ENCODE data around the gene PPP2R3C. TPM values are rescaled to one million over a fixed set of nuclear protein-coding genes. Genes with fewer than 3 reads are reported as not detected.

PPP2R3C gene
- total RNA-seq, 1 experiment from 2014 or later = 36.6 TPM

Other genes starting within 250 kb of the PPP2R3C start
- gene BAZ1A, start 246.6 kb downstream of the PPP2R3C start, total RNA-seq (2014; rRNA removed; shearing (Covaris generic)) = 9.1 and 13.7 TPM in 2 replicates
- 90.5 and 101 TPM in 2 replicates for gene SRP54, start 139.0 kb downstream of the PPP2R3C start, total RNA-seq (2014; rRNA removed; shearing (Covaris generic))
- 42.2 and 55.9 TPM in 2 replicates for gene FAM177A1, start 75.7 kb downstream of the PPP2R3C start, total RNA-seq (2014; rRNA removed; shearing (Covaris generic))
- 56.7 and 71.5 TPM in 2 replicates for gene PRORP, start 562 bp upstream of the PPP2R3C start, total RNA-seq (2014; rRNA removed; shearing (Covaris generic))
- 397 and 405 TPM in 2 replicates for gene PSMA6, start 170.4 kb upstream of the PPP2R3C start, total RNA-seq (2014; rRNA removed; shearing (Covaris generic))

Measured in G401 (cell line).